Measurements from ENCODE around the gene AFAP1L2. TPM values are rescaled to one million over a fixed set of nuclear protein-coding genes. Genes with fewer than 3 reads are reported as not detected.

Gene AFAP1L2
- polyA plus RNA-seq, 1 donor from 2014 or later = 0.88 TPM

GRCh38 chr10:114246679-114247305 is 157.5 kb downstream of the AFAP1L2 start:
- peaks cover 11% of the 10 kb centered on the region for H3K27me3 ChIP-seq (ENCODE audit: insufficient read depth, low read depth, low read length)
- H3K9me3 ChIP-seq (ENCODE audit: low read length) = no peaks in the 10 kb centered on the region
- H3K27ac ChIP-seq (ENCODE audit: low read length) = no peak overlapping the region
- H3K4me3 ChIP-seq (ENCODE audit: low read length) = no peak overlapping the region
- no peaks in the 10 kb centered on the region for H4K20me1 ChIP-seq (ENCODE audit: insufficient read depth)
- H3K4me2 ChIP-seq (ENCODE audit: low read length) = no peak overlapping the region
- H3K9ac ChIP-seq (ENCODE audit: low read length) = no peak overlapping the region
- no peaks in the 10 kb centered on the region for H3K79me2 ChIP-seq (replicated peaks; ENCODE audit: insufficient read depth, low read length)
- H3F3A ChIP-seq (ENCODE audit: insufficient read depth, low read length, poor library complexity, severe bottlenecking) = no peaks in the 10 kb centered on the region
- TF ChIP-seq MXI1 (conservative IDR thresholded peaks at IDR 0.05; ENCODE audit: poor library complexity, severe bottlenecking) (no peak), RAD21 (conservative IDR thresholded peaks at IDR 0.05) (no peak), EP300 (conservative IDR thresholded peaks at IDR 0.05; ENCODE audit: poor library complexity, severe bottlenecking) (no peak), TAF1 (IDR thresholded peaks at IDR 0.05; ENCODE audit: low read depth) (no peak)
- H2AFZ ChIP-seq (ENCODE audit: low read depth, low read length) = no peak overlapping the region
- no peaks in the 10 kb centered on the region for H3K9me2 ChIP-seq (ENCODE audit: insufficient read depth, low read length)
- no peaks in the 10 kb centered on the region for H3K36me3 ChIP-seq (ENCODE audit: insufficient read depth, low read length)

GRCh38 chr10:114245121-114245791 is 159.0 kb downstream of the AFAP1L2 start:
- Histone ChIP-seq H3K4me2 (ENCODE audit: low read length) (no peak overlapping the region), H3K36me3 (ENCODE audit: insufficient read depth, low read length) (no peaks in the 10 kb centered on the region), H3F3A (ENCODE audit: insufficient read depth, low read length, poor library complexity, severe bottlenecking) (no peaks in the 10 kb centered on the region), H3K27me3 (ENCODE audit: insufficient read depth, low read depth, low read length) (peaks cover 25% of the 10 kb centered on the region), H3K27ac (ENCODE audit: low read length) (no peak overlapping the region), H2AFZ (ENCODE audit: low read depth, low read length) (no peak overlapping the region), H3K79me2 (replicated peaks; ENCODE audit: insufficient read depth, low read length) (no peaks in the 10 kb centered on the region), H3K9me3 (ENCODE audit: low read length) (no peaks in the 10 kb centered on the region), H3K9me2 (ENCODE audit: insufficient read depth, low read length) (no peaks in the 10 kb centered on the region), H3K9ac (ENCODE audit: low read length) (no peak overlapping the region), H4K20me1 (ENCODE audit: insufficient read depth) (no peaks in the 10 kb centered on the region), H3K4me3 (ENCODE audit: low read length) (no peak overlapping the region)
- TF ChIP-seq TAF1 (IDR thresholded peaks at IDR 0.05; ENCODE audit: low read depth) = no peak
- TF ChIP-seq MXI1 (conservative IDR thresholded peaks at IDR 0.05; ENCODE audit: poor library complexity, severe bottlenecking) = no peak
- TF ChIP-seq POLR2AphosphoS5 (IDR thresholded peaks at IDR 0.05) = no peak
- TF ChIP-seq EZH2 (IDR thresholded peaks at IDR 0.05; ENCODE audit: borderline replicate concordance, insufficient read depth, low read length, poor library complexity, severe bottlenecking) = no peak
- TF ChIP-seq SMC3 (conservative IDR thresholded peaks at IDR 0.05; ENCODE audit: poor library complexity) = no peak
- TF ChIP-seq EP300 (conservative IDR thresholded peaks at IDR 0.05; ENCODE audit: poor library complexity, severe bottlenecking) = no peak
- TF ChIP-seq RAD21 (conservative IDR thresholded peaks at IDR 0.05) = no peak
- no peak for TF ChIP-seq REST (IDR thresholded peaks at IDR 0.05; ENCODE audit: borderline replicate concordance)
- no peak for TF ChIP-seq CTCF (IDR thresholded peaks at IDR 0.05; ENCODE audit: poor library complexity, severe bottlenecking)

Small RNA genes lying within 50 kb of the gene (small RNA-seq; reads per million reads assigned to genes)
- 0 reads per million in 3 experiments for gene RN7SL384P

Other genes starting within 250 kb of the AFAP1L2 start
- 18.6 and 24.2 TPM in 2 replicates for gene CCDC186, start 230.3 kb downstream of the AFAP1L2 start, polyA plus RNA-seq
- not detected in 2 replicates for gene TDRD1, start 225.1 kb downstream of the AFAP1L2 start, polyA plus RNA-seq
- not detected in 2 replicates for gene VWA2, start 165.2 kb downstream of the AFAP1L2 start, polyA plus RNA-seq

All from neural cell (in vitro differentiated cells).